ENCODE measurements around the gene CLEC1B.
"Not testable (repeated sequence)": the region's sequence is repeated elsewhere in the genome, so short reads cannot be mapped to it uniquely, and the experiment has no call there.

DNA sequence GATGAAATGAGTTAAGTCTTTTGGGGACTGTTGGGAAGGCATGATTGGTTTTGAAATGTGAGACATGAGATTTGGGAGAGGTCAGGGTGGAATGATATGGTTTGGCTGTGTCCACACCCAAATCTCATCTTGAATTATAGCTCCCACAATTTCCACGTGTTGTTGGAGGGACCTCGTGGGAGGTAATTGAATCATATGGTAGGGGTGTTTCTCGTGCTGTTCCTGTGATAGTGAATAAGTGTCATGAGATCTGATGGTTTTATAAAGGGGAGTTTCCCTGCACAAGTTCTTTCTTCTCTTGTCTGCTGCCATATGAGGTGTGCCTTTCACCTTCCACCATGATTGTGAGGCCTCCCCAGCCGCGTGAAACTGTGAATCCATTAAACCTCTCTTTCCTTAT, 22.3 kb downstream of the CLEC1B start:
- TF ChIP-seq, protein P1, sequence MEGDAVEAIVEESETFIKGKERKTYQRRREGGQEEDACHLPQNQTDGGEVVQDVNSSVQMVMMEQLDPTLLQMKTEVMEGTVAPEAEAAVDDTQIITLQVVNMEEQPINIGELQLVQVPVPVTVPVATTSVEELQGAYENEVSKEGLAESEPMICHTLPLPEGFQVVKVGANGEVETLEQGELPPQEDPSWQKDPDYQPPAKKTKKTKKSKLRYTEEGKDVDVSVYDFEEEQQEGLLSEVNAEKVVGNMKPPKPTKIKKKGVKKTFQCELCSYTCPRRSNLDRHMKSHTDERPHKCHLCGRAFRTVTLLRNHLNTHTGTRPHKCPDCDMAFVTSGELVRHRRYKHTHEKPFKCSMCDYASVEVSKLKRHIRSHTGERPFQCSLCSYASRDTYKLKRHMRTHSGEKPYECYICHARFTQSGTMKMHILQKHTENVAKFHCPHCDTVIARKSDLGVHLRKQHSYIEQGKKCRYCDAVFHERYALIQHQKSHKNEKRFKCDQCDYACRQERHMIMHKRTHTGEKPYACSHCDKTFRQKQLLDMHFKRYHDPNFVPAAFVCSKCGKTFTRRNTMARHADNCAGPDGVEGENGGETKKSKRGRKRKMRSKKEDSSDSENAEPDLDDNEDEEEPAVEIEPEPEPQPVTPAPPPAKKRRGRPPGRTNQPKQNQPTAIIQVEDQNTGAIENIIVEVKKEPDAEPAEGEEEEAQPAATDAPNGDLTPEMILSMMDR (conservative IDR thresholded peaks at IDR 0.05 in 1 of 2, IDR thresholded peaks at IDR 0.05 in 1 of 2; ENCODE audit: extremely low read depth in 1 of 2, insufficient read depth in 1 of 2, low read depth in 1 of 2, low read length in 2 of 2): not testable (repeated sequence)
- not testable (repeated sequence) for TF ChIP-seq EZH2 (IDR thresholded peaks at IDR 0.05; ENCODE audit: borderline replicate concordance, low read length)

All from mammary epithelial cell (primary cell).